ENCODE data around the gene TIMMDC1. TPM values are rescaled to one million over a fixed set of nuclear protein-coding genes. Genes with fewer than 3 reads are reported as not detected.

The TIMMDC1 gene
- total and polyA plus RNA-seq, 2 donors: 70.6 to 133 TPM

DNA sequence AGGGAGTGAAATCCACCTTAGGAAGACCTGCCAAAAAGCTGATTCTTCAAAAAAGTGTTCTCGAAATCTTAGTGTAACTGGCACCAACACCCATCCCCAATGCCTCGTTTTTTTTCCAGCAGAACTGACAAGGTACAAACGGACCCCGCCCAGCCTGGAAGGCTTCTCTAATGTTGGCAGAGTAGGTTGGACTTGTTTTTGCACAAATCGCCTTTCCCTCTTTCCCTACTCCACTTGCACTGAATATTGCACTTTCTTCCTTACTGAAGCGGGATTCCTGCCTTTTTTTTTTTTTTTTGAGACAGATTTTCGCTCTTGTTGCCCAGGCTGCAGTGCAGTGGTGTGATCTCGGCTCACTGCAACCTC lies 544 bp upstream of the TIMMDC1 start:
- Histone ChIP-seq H3K9me3 (ENCODE audit: control insufficient read depth in 2 of 2, insufficient read depth in 1 of 2, low read length in 1 of 2) (no peaks in the 10 kb centered on the region), H3K4me1 (ENCODE audit: control insufficient read depth in 2 of 2, insufficient read depth in 2 of 2, low read length in 2 of 2) (peaks cover 12 to 15% of the 10 kb centered on the region in 2 donors), H3K27ac (ENCODE audit: low read depth in 1 of 2, low read length in 1 of 2) (peak overlapping the region; percentile 94 to 97), H3K27me3 (ENCODE audit: control insufficient read depth in 2 of 2, insufficient read depth in 1 of 2, low read length in 1 of 2) (no peaks in the 10 kb centered on the region), H3K4me3 (ENCODE audit: low read length in 2 of 2) (peak overlapping the region; percentile 92 to 97), H3K36me3 (ENCODE audit: control insufficient read depth in 2 of 2, insufficient read depth in 2 of 2, low read length in 1 of 2) (peaks cover 0 to under 1% of the 10 kb centered on the region in 2 donors)
- DNase-seq (ENCODE audit: low read depth in 6 of 9, low spot score in 9 of 9): peak in 4 of 9 donors; percentile 2 to 45 (median 10)
- WGBS: 11% methylated on average over 8 of the region's 8 CpGs

DNA sequence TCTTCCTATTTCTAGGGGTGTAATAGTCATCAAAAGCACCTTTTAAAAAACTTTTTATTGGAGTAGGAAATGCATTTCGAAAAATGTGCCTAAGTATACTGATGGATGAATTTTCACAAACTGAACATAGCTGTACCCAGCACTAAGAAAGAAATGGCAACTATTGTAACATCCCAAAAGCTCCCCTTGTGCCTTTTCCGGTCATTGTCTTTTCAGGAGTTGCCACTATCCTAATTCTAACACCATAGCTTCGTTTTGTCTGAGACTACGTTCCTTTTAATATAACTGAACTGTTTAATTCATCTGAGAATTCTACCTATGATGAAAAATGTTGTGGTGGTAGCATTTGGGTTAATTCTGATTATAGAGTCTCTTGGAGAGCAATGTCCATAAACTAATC lies 1.9 kb downstream of the TIMMDC1 start:
- WGBS: 95% methylated on average over 4 of the region's 4 CpGs
- H3K27ac ChIP-seq (ENCODE audit: low read depth in 1 of 2, low read length in 1 of 2): no peak overlapping the region
- no peaks in the 10 kb centered on the region for H3K27me3 ChIP-seq (ENCODE audit: control insufficient read depth in 2 of 2, insufficient read depth in 1 of 2, low read length in 1 of 2)
- no peak for DNase-seq (ENCODE audit: low read depth in 6 of 9, low spot score in 9 of 9)
- H3K9me3 ChIP-seq (ENCODE audit: control insufficient read depth in 2 of 2, insufficient read depth in 1 of 2, low read length in 1 of 2): no peaks in the 10 kb centered on the region
- peaks cover 12 to 15% of the 10 kb centered on the region in 2 donors for H3K4me1 ChIP-seq (ENCODE audit: control insufficient read depth in 2 of 2, insufficient read depth in 2 of 2, low read length in 2 of 2)
- H3K36me3 ChIP-seq (ENCODE audit: control insufficient read depth in 2 of 2, insufficient read depth in 2 of 2, low read length in 1 of 2): peaks cover 3 to 14% of the 10 kb centered on the region in 2 donors
- no peak overlapping the region for H3K4me3 ChIP-seq (ENCODE audit: low read length in 2 of 2)

GRCh38 chr3:119500901-119501300 lies 2.6 kb downstream of the TIMMDC1 start:
- no peak overlapping the region for H3K4me3 ChIP-seq (ENCODE audit: low read length in 2 of 2)
- H3K9me3 ChIP-seq (ENCODE audit: control insufficient read depth in 2 of 2, insufficient read depth in 1 of 2, low read length in 1 of 2): no peaks in the 10 kb centered on the region
- DNase-seq (ENCODE audit: low read depth in 6 of 9, low spot score in 9 of 9): no peak
- peaks cover 12 to 15% of the 10 kb centered on the region in 2 donors for H3K4me1 ChIP-seq (ENCODE audit: control insufficient read depth in 2 of 2, insufficient read depth in 2 of 2, low read length in 2 of 2)
- 91% methylated on average over 2 of the region's 2 CpGs for WGBS
- no peak overlapping the region for H3K27ac ChIP-seq (ENCODE audit: low read depth in 1 of 2, low read length in 1 of 2)
- H3K36me3 ChIP-seq (ENCODE audit: control insufficient read depth in 2 of 2, insufficient read depth in 2 of 2, low read length in 1 of 2): peaks cover 3 to 20% of the 10 kb centered on the region in 2 donors
- H3K27me3 ChIP-seq (ENCODE audit: control insufficient read depth in 2 of 2, insufficient read depth in 1 of 2, low read length in 1 of 2): no peaks in the 10 kb centered on the region

DNA sequence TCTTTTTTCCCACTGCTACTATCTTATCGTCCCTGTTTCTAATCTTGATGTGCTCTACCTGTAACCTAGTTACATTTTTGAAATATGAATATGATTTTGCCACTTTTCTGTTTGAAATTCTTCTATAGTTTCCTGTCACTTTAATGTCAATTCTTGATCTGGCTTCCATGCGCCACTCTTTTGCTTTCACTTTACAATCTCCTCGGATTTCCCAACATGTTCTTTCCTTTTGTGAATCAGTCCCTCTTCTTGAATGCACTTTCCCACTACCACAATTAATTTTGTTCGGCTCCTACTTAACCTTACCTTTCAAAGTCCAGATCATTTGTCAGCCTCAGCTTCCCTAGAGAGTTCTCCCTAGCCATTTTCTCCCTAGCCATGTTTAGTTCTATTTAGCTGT lies 8.3 kb downstream of the TIMMDC1 start:
- Histone ChIP-seq H3K27ac (ENCODE audit: low read depth in 1 of 2, low read length in 1 of 2) (no peak overlapping the region), H3K4me1 (ENCODE audit: control insufficient read depth in 2 of 2, insufficient read depth in 2 of 2, low read length in 2 of 2) (no peaks in the 10 kb centered on the region), H3K9me3 (ENCODE audit: control insufficient read depth in 2 of 2, insufficient read depth in 1 of 2, low read length in 1 of 2) (no peaks in the 10 kb centered on the region), H3K27me3 (ENCODE audit: control insufficient read depth in 2 of 2, insufficient read depth in 1 of 2, low read length in 1 of 2) (no peaks in the 10 kb centered on the region), H3K36me3 (ENCODE audit: control insufficient read depth in 2 of 2, insufficient read depth in 2 of 2, low read length in 1 of 2) (peaks cover 7 to 46% of the 10 kb centered on the region in 2 donors), H3K4me3 (ENCODE audit: low read length in 2 of 2) (no peak overlapping the region)
- no peak for DNase-seq (ENCODE audit: low read depth in 6 of 9, low spot score in 9 of 9)
- 48% methylated on average over 4 of the region's 4 CpGs for WGBS

GRCh38 chr3:119507404-119507803 lies 9.1 kb downstream of the TIMMDC1 start:
- H3K27ac ChIP-seq (ENCODE audit: low read depth in 1 of 2, low read length in 1 of 2): no peak overlapping the region

DNA sequence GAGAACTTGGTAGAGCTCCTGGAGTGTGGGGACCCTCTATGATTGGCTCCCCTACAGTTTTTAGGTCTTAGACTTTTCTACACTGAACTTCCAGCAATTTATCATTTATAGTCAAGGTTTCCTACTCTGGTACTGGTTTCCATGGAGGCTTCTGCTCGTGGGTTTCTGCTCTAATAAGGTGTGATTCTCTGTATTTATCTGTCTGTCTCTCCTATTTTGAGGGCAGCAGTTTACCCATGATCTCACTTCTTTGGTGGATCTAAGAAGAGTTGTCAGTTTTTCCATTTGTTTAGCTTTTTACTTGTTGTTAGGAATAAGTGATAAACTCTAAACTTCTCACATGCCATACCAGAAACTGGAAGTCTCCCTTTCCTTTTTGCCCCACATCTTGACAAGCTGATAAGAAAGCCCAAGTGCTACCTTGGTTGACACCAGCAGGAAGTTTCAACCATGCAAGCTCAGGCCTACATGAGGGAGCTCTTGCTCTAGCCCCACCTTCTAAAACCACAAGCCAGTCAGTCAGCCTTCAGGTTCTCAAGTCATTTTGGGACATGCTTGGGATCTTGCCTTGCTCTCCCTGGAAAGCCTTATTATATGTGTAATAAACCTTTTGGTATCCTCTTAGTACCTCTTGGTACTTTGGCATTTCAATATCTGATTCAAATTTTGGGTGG lies 10.0 kb downstream of the TIMMDC1 start:
- no peaks in the 10 kb centered on the region for H3K27me3 ChIP-seq (ENCODE audit: control insufficient read depth in 2 of 2, insufficient read depth in 1 of 2, low read length in 1 of 2)
- no peaks in the 10 kb centered on the region for H3K9me3 ChIP-seq (ENCODE audit: control insufficient read depth in 2 of 2, insufficient read depth in 1 of 2, low read length in 1 of 2)
- no peak overlapping the region for H3K4me3 ChIP-seq (ENCODE audit: low read length in 2 of 2)
- H3K4me1 ChIP-seq (ENCODE audit: control insufficient read depth in 2 of 2, insufficient read depth in 2 of 2, low read length in 2 of 2): no peaks in the 10 kb centered on the region
- peaks cover 7 to 53% of the 10 kb centered on the region in 2 donors for H3K36me3 ChIP-seq (ENCODE audit: control insufficient read depth in 2 of 2, insufficient read depth in 2 of 2, low read length in 1 of 2)
- no peak overlapping the region for H3K27ac ChIP-seq (ENCODE audit: low read depth in 1 of 2, low read length in 1 of 2)
- 28% methylated on average over 1 of the region's 1 CpG for WGBS
- DNase-seq (ENCODE audit: low read depth in 6 of 9, low spot score in 9 of 9): peak in 2 of 9 donors; percentile 4 to 20

More at GRCh38 chr3:119507404-119507803, 9.1 kb downstream of the TIMMDC1 start:
- Histone ChIP-seq H3K4me3 (ENCODE audit: low read length in 2 of 2) (no peak overlapping the region), H3K9me3 (ENCODE audit: control insufficient read depth in 2 of 2, insufficient read depth in 1 of 2, low read length in 1 of 2) (no peaks in the 10 kb centered on the region), H3K27me3 (ENCODE audit: control insufficient read depth in 2 of 2, insufficient read depth in 1 of 2, low read length in 1 of 2) (no peaks in the 10 kb centered on the region), H3K4me1 (ENCODE audit: control insufficient read depth in 2 of 2, insufficient read depth in 2 of 2, low read length in 2 of 2) (no peaks in the 10 kb centered on the region), H3K36me3 (ENCODE audit: control insufficient read depth in 2 of 2, insufficient read depth in 2 of 2, low read length in 1 of 2) (peaks cover 7 to 46% of the 10 kb centered on the region in 2 donors)
- 99% methylated on average over 2 of the region's 2 CpGs for WGBS
- no peak for DNase-seq (ENCODE audit: low read depth in 6 of 9, low spot score in 9 of 9)

- Histone ChIP-seq H3K36me3 (ENCODE audit: control insufficient read depth in 2 of 2, insufficient read depth in 2 of 2, low read length in 1 of 2) (peaks cover 3 to 57% of the 10 kb centered on the region in 2 donors), H3K27ac (ENCODE audit: low read depth in 1 of 2, low read length in 1 of 2) (no peak overlapping the region), H3K27me3 (ENCODE audit: control insufficient read depth in 2 of 2, insufficient read depth in 1 of 2, low read length in 1 of 2) (no peaks in the 10 kb centered on the region), H3K9me3 (ENCODE audit: control insufficient read depth in 2 of 2, insufficient read depth in 1 of 2, low read length in 1 of 2) (no peaks in the 10 kb centered on the region), H3K4me1 (ENCODE audit: control insufficient read depth in 2 of 2, insufficient read depth in 2 of 2, low read length in 2 of 2) (no peaks in the 10 kb centered on the region), H3K4me3 (ENCODE audit: low read length in 2 of 2) (no peak overlapping the region)
- no peak for DNase-seq (ENCODE audit: low read depth in 6 of 9, low spot score in 9 of 9)
These were observed 12.3 kb downstream of the TIMMDC1 start for GRCh38 chr3:119510690-119511089.

- Histone ChIP-seq H3K9me3 (ENCODE audit: control insufficient read depth in 2 of 2, insufficient read depth in 1 of 2, low read length in 1 of 2) (peaks cover 1 to 5% of the 10 kb centered on the region in 2 donors), H3K4me3 (ENCODE audit: low read length in 2 of 2) (no peak overlapping the region), H3K36me3 (ENCODE audit: control insufficient read depth in 2 of 2, insufficient read depth in 2 of 2, low read length in 1 of 2) (peaks cover 15 to 57% of the 10 kb centered on the region in 2 donors), H3K27me3 (ENCODE audit: control insufficient read depth in 2 of 2, insufficient read depth in 1 of 2, low read length in 1 of 2) (no peaks in the 10 kb centered on the region), H3K4me1 (ENCODE audit: control insufficient read depth in 2 of 2, insufficient read depth in 2 of 2, low read length in 2 of 2) (no peaks in the 10 kb centered on the region), H3K27ac (ENCODE audit: low read depth in 1 of 2, low read length in 1 of 2) (no peak overlapping the region)
- no peak for DNase-seq (ENCODE audit: low read depth in 6 of 9, low spot score in 9 of 9)
- WGBS: 97% methylated on average over 2 of the region's 2 CpGs
These were observed 16.3 kb downstream of the TIMMDC1 start for GRCh38 chr3:119514637-119515036.

- DNase-seq (ENCODE audit: low read depth in 6 of 9, low spot score in 9 of 9): no peak
- peaks cover 19 to 71% of the 10 kb centered on the region in 2 donors for H3K36me3 ChIP-seq (ENCODE audit: control insufficient read depth in 2 of 2, insufficient read depth in 2 of 2, low read length in 1 of 2)
- H3K4me1 ChIP-seq (ENCODE audit: control insufficient read depth in 2 of 2, insufficient read depth in 2 of 2, low read length in 2 of 2): no peaks in the 10 kb centered on the region
- peaks cover 1 to 5% of the 10 kb centered on the region in 2 donors for H3K9me3 ChIP-seq (ENCODE audit: control insufficient read depth in 2 of 2, insufficient read depth in 1 of 2, low read length in 1 of 2)
- WGBS: 85% methylated on average over 2 of the region's 2 CpGs
- H3K27ac ChIP-seq (ENCODE audit: low read depth in 1 of 2, low read length in 1 of 2): no peak overlapping the region
- no peaks in the 10 kb centered on the region for H3K27me3 ChIP-seq (ENCODE audit: control insufficient read depth in 2 of 2, insufficient read depth in 1 of 2, low read length in 1 of 2)
- no peak overlapping the region for H3K4me3 ChIP-seq (ENCODE audit: low read length in 2 of 2)
These were observed 18.8 kb downstream of the TIMMDC1 start for GRCh38 chr3:119517112-119517511.
